ENCODE results near the gene HSD17B14. TPM values are rescaled to one million over a fixed set of nuclear protein-coding genes. Genes with fewer than 3 reads are reported as not detected.

Gene HSD17B14
- total RNA-seq, 6 donors from 2014 or later = 13.8 to 65.0 (median 28.5) TPM

GRCh38 chr19:48799358-48800300 lies 36.7 kb downstream of the HSD17B14 start:
- H3K27ac ChIP-seq = no peak overlapping the region
- DNase-seq = peak in 1 of 2 donors; percentile 70
- ATAC-seq (ENCODE audit: low FRiP score in 2 of 2) = no peak
- no peaks in the 10 kb centered on the region for H3K9me3 ChIP-seq
- TF ChIP-seq, protein P1, sequence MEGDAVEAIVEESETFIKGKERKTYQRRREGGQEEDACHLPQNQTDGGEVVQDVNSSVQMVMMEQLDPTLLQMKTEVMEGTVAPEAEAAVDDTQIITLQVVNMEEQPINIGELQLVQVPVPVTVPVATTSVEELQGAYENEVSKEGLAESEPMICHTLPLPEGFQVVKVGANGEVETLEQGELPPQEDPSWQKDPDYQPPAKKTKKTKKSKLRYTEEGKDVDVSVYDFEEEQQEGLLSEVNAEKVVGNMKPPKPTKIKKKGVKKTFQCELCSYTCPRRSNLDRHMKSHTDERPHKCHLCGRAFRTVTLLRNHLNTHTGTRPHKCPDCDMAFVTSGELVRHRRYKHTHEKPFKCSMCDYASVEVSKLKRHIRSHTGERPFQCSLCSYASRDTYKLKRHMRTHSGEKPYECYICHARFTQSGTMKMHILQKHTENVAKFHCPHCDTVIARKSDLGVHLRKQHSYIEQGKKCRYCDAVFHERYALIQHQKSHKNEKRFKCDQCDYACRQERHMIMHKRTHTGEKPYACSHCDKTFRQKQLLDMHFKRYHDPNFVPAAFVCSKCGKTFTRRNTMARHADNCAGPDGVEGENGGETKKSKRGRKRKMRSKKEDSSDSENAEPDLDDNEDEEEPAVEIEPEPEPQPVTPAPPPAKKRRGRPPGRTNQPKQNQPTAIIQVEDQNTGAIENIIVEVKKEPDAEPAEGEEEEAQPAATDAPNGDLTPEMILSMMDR (IDR thresholded peaks at IDR 0.05) = no peak
- TF ChIP-seq POLR2AphosphoS5 (IDR thresholded peaks at IDR 0.05) (no peak), EP300 (IDR thresholded peaks at IDR 0.05) (no peak), POLR2A (IDR thresholded peaks at IDR 0.05) (no peak)
- WGBS, 2 donors = 87 to 95% methylated on average over 28 to 38 of the region's 44 CpGs
- H3K4me1 ChIP-seq = peaks cover 5 to 9% (median 8%) of the 10 kb centered on the region in 4 donors
- peaks cover 0 to 18% (median 7%) of the 10 kb centered on the region in 4 donors for H3K36me3 ChIP-seq
- no peaks in the 10 kb centered on the region for H3K27me3 ChIP-seq
- no peak overlapping the region for H3K4me3 ChIP-seq

GRCh38 chr19:48798937-48799336 lies 37.4 kb downstream of the HSD17B14 start:
- no peaks in the 10 kb centered on the region for H3K27me3 ChIP-seq
- H3K9me3 ChIP-seq = no peaks in the 10 kb centered on the region
- no peak overlapping the region for H3K4me3 ChIP-seq
- ATAC-seq (ENCODE audit: low FRiP score in 2 of 2) = no peak
- no peak overlapping the region for H3K27ac ChIP-seq
- peaks cover 5 to 9% (median 8%) of the 10 kb centered on the region in 4 donors for H3K4me1 ChIP-seq
- peaks cover 0 to 16% (median 7%) of the 10 kb centered on the region in 4 donors for H3K36me3 ChIP-seq
- DNase-seq = peak in 1 of 2 donors; percentile 52
- 58 to 64% methylated on average over 4 to 6 of the region's 6 CpGs for WGBS, 2 donors
- TF ChIP-seq POLR2A (IDR thresholded peaks at IDR 0.05) = no peak
- no peak for TF ChIP-seq POLR2AphosphoS5 (IDR thresholded peaks at IDR 0.05)
- TF ChIP-seq, protein P1 (IDR thresholded peaks at IDR 0.05) = no peak
- no peak for TF ChIP-seq EP300 (IDR thresholded peaks at IDR 0.05)

DNA sequence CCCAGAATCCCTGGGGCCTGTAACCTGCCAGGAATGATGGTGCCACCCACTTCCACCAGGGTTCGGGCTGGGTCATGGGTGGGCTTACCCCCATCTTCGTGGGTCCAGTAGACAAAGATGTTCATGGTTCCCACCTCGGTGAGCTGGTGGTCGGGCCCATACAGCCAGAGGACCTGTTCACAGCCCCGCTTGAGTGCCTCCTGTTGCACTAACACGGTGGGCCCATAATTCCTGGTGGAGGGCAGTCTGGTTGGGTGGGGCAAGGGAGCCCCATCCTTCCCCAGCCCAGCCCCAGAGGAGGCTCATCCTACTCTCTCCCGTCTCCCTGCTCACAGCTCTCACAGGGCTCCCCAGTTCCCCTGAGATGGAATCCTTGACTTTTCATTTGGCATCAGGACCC lies 39.2 kb downstream of the HSD17B14 start:
- WGBS, 2 donors = 93 to 100% methylated on average over 1 to 7 of the region's 7 CpGs
- TF ChIP-seq POLR2AphosphoS5 (IDR thresholded peaks at IDR 0.05) = no peak
- TF ChIP-seq, protein P1 (IDR thresholded peaks at IDR 0.05) = no peak
- no peak for TF ChIP-seq EP300 (IDR thresholded peaks at IDR 0.05)
- TF ChIP-seq POLR2A (IDR thresholded peaks at IDR 0.05) = no peak
- H3K27me3 ChIP-seq = no peaks in the 10 kb centered on the region
- peaks cover 5 to 9% (median 8%) of the 10 kb centered on the region in 4 donors for H3K4me1 ChIP-seq
- H3K4me3 ChIP-seq = no peak overlapping the region
- ATAC-seq (ENCODE audit: low FRiP score in 2 of 2) (no peak), DNase-seq (no peak)
- H3K27ac ChIP-seq = no peak overlapping the region
- H3K36me3 ChIP-seq = peaks cover 0 to 16% (median 7%) of the 10 kb centered on the region in 4 donors
- no peaks in the 10 kb centered on the region for H3K9me3 ChIP-seq

GRCh38 chr19:48796298-48797083 lies 39.8 kb downstream of the HSD17B14 start:
- Histone ChIP-seq H3K4me1 (peaks cover 5 to 9% (median 8%) of the 10 kb centered on the region in 4 donors), H3K36me3 (peaks cover 0 to 16% (median 7%) of the 10 kb centered on the region in 4 donors), H3K4me3 (no peak overlapping the region), H3K27me3 (no peaks in the 10 kb centered on the region), H3K27ac (peak overlapping the region; percentile 45 to 89 (median 76)), H3K9me3 (no peaks in the 10 kb centered on the region)
- WGBS, 2 donors = 80 to 95% methylated on average over 3 to 17 of the region's 20 CpGs
- ATAC-seq (ENCODE audit: low FRiP score in 2 of 2) = no peak
- no peak for TF ChIP-seq POLR2AphosphoS5 (IDR thresholded peaks at IDR 0.05)
- TF ChIP-seq EP300 (IDR thresholded peaks at IDR 0.05) = no peak
- TF ChIP-seq, protein P1 (IDR thresholded peaks at IDR 0.05) = no peak
- TF ChIP-seq POLR2A (IDR thresholded peaks at IDR 0.05) = no peak
- DNase-seq = peak in 1 of 2 donors; percentile 76

Data from upper lobe of left lung (tissue), 6 donors.